Measurements from ENCODE around the gene CORO2B.

DNA sequence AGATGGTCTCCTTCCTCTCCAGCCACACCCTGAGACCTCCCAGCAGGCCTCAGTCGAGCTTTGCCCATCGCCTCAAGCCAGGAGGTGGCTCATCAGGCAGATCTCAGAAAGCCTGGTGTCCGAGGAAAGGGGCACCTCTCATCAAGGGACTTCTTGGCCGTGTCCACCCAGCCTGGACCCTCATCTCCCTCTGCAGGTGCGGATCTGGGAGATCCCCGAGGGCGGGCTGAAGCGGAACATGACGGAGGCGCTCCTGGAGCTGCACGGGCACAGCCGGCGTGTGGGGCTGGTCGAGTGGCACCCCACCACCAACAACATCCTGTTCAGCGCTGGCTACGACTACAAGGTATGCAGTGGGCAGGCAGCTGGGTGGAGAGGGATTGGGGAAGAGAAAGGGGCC lies 131.7 kb downstream of the CORO2B start:
- TF ChIP-seq, protein P1, sequence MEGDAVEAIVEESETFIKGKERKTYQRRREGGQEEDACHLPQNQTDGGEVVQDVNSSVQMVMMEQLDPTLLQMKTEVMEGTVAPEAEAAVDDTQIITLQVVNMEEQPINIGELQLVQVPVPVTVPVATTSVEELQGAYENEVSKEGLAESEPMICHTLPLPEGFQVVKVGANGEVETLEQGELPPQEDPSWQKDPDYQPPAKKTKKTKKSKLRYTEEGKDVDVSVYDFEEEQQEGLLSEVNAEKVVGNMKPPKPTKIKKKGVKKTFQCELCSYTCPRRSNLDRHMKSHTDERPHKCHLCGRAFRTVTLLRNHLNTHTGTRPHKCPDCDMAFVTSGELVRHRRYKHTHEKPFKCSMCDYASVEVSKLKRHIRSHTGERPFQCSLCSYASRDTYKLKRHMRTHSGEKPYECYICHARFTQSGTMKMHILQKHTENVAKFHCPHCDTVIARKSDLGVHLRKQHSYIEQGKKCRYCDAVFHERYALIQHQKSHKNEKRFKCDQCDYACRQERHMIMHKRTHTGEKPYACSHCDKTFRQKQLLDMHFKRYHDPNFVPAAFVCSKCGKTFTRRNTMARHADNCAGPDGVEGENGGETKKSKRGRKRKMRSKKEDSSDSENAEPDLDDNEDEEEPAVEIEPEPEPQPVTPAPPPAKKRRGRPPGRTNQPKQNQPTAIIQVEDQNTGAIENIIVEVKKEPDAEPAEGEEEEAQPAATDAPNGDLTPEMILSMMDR (IDR thresholded peaks at IDR 0.05): no peak
- TF ChIP-seq POLR2A (IDR thresholded peaks at IDR 0.05): no peak
